Fibroblast of pulmonary artery (primary cell): ENCODE measurements around the gene CMTM8.

Experiments
- DNase-seq: peaks from one replicate; pipeline ENCODE4 v3.0.0-alpha.2; 2010; ENCODE audit warnings: low read depth
- H3K4me3 ChIP-seq: replicated peaks from 2 replicates; pipeline ENCODE4 v1.5.1; 2011; ENCODE audit warnings: low read depth, mild to moderate bottlenecking, control low read depth, low read length, moderate library complexity
- TF ChIP-seq, protein P1 (sequence below): IDR thresholded peaks from 2 replicates; pipeline ENCODE4 v1.5.1; 2011; ENCODE audit warnings: mild to moderate bottlenecking, control low read depth, low read length, inconsistent platforms; ENCODE audit errors: missing control alignments

CMTM8 gene

DNA sequence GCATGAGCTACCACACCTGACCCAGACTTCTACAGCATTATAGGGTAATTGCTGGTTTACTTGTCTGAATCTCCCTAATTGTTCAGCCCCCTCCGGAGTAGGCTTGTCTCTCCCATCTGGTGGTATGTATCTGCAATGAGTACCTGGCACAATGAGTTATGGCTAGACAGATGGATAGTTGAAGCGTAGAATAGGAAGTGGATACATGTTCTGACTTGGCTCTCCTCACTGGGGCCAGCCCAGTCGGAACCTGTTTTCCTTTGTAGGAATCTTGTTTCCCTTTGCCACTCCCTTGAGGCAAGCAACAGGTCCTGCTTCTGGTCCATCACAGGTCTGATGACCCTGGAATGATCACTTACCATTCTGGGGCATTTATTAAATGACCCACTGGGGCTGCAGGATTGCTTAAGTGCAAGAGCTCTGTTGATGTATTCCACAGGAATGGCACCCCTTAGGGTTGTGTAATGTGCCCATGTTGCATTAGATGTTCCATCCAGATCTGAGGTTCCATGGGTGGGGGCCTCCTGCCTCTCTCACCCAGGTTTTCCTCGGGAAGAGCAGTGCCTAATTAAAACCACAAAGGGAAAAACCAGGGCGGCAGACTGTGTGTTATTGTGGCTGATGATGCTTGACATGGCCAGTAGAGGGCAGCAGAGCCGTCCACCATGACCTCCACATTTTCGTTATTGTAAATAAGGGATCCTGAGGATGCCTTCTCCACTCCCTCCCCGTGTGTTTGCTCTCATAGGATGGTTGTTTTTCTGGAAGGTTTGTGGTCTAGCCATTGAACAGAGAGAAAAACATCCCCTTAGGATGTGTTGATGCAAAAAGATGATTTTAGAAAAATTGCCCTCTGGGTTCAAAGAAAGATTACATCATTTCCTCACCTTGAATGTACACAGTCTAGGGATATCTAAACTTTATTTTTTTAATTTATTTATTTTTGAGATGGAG, 58.0 kb downstream of the CMTM8 start:
- TF ChIP-seq, protein P1, sequence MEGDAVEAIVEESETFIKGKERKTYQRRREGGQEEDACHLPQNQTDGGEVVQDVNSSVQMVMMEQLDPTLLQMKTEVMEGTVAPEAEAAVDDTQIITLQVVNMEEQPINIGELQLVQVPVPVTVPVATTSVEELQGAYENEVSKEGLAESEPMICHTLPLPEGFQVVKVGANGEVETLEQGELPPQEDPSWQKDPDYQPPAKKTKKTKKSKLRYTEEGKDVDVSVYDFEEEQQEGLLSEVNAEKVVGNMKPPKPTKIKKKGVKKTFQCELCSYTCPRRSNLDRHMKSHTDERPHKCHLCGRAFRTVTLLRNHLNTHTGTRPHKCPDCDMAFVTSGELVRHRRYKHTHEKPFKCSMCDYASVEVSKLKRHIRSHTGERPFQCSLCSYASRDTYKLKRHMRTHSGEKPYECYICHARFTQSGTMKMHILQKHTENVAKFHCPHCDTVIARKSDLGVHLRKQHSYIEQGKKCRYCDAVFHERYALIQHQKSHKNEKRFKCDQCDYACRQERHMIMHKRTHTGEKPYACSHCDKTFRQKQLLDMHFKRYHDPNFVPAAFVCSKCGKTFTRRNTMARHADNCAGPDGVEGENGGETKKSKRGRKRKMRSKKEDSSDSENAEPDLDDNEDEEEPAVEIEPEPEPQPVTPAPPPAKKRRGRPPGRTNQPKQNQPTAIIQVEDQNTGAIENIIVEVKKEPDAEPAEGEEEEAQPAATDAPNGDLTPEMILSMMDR: peak; percentile 91
- H3K4me3 ChIP-seq: no peak overlapping the region
- peak; percentile 78 for DNase-seq

DNA sequence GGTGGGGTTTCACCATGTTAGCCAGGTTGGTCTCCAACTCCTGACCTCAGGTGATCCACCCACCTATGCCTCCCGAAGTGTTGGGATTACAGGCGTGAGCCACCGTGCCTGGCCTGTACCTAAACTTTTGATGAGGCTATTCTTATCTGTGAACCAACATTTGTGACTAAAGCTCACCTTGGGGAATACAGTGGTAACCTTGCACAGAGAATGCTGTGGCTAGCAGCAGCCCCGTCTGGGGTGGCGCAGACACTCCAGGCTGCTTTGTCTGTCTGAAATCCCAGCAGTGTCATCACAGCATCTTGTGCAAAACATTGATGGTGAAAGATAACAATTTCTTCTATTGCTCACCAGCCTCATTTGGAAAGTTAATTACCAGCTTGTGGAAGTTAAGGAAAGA, 58.9 kb downstream of the CMTM8 start:
- no peak for DNase-seq
- H3K4me3 ChIP-seq: no peak overlapping the region
- TF ChIP-seq, protein P1: no peak

DNA sequence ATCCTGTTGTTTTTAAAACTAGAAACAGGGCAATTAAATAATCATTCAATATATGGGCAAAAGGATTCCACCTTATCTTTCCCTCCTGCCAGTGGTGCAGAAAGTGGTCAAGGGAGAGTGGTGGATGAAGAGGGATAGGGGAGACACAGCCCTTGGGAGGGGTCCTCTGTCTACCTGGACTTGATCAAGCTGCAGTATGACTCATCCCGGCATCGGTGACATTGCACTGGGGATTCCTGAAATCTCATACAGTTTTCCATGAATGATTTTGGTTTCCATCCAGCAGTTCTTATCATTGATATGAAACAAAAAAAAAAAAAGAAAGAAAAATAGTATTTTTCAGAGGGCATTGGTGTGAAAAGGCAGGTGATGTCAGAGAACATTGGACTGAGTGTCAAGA, 62.9 kb downstream of the CMTM8 start:
- TF ChIP-seq, protein P1: no peak
- no peak overlapping the region for H3K4me3 ChIP-seq
- no peak for DNase-seq

DNA sequence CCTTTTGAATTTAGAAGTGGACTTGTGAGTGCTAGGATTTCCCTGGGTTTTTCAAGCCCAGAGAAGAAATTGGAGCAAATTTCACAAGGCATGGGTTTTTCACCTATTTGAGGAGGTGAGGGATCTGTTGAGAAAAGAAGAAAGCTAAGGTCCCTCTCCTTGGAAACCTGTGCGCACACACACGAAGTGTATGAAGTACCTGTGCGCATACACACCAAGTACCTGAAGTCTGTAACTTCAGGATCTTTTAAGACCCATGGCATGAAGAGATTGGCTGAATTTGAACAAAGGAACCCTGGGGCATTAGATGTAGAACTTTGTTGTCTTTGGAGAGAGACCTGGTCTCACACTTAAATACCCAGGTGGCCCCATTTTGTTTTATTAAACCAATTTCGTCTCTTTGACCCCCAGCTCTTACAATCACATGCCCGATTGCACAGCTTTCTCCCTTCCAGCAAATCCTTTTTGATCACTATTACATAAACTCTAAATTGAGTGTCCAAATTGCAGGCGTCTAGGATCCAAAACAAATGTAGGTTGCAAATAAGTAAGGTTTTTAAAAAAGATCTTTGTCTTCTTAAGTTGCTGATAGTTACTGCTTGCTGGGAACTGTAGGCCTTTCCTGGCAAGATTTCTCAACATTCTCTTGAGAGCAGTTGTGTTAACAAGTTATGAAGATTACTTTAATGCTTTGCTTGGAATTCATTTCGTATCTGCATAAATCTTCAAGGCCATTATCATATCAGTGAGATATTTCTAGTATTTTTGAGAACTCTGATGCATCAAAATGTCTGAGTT, 64.3 kb downstream of the CMTM8 start:
- DNase-seq: peak; percentile 42
- TF ChIP-seq, protein P1: no peak

DNA sequence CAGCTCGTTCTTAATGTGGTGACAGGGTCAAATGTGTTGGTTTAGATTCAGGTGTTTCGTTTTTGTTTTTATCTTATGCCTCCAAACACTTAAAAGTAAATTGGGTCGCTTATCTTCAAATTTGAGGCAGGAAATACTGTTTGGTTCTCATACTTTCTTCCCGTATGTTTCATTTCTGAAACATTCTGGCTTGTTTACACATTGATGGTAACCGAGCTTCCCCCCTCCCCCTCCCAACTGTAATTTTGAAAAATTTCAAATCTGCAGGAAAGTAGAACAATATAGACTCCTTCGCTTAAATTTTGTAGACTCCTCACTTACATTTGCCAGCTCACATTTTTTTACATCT, 64.9 kb downstream of the CMTM8 start:
- no peak overlapping the region for H3K4me3 ChIP-seq
- TF ChIP-seq, protein P1: no peak
- DNase-seq: no peak

More for the DNA sequence above, 64.3 kb downstream of the CMTM8 start:
- H3K4me3 ChIP-seq: no peak overlapping the region

DNA sequence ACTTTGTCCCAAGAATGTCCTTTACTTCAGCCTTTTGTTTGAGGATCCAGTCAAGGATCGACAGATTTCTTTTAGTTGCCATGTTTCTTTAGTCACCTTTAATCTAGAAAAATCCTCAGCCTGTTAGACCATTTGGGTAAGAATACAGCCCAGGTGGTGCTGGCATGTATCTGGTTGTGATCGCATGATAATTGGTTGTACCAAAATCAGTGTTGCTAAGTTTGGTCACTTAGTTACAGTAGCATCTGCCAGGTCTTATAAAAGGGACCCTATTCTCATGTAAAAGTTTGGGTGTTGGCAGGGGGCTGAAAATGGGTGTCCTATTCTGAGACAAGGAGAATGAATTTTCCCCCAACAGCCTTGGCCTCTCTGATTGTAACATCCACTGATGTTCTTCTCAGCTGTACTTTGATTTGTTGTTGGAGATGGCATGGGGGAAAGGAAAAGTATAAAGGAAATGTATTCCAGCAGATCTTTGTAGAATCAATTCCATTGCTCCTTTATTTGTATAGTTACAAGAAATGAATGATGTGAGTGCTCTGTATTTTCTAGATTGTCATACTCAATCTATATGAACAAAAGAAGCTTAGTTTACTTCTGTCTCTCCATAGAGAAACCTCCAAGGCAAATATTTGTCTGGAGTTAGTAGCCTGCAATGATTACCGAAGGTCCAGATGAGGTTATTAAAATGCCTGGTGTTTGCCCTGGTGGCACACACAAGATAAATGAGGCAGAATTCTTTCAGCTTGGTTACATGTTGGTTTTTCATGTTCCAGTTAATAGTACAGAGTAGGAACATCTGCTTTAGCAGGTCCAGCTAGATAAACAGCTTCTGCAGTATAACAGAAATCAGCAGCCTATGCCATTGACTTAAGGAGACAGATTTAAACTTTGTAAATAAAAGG, 65.7 kb downstream of the CMTM8 start:
- H3K4me3 ChIP-seq: no peak overlapping the region

More for the DNA sequence above, 65.7 kb downstream of the CMTM8 start:
- TF ChIP-seq, protein P1: no peak
- no peak for DNase-seq
